Heart right ventricle (tissue), 16 donors: ENCODE results near the gene MTARC2. TPM values are rescaled to one million over a fixed set of nuclear protein-coding genes. Genes with fewer than 3 reads are reported as not detected.

Experiments
- ATAC-seq, 8 donors: fragments of 200-7000 bp; cut with Tn5 transposase; one replicate each; pipeline ENCODE4 v1.9.1; 2020; ENCODE audit warnings: mild to moderate bottlenecking in 8 of 8, moderate library complexity in 8 of 8, moderate number of reproducible peaks in 1 of 8
- DNase-seq, 2 donors: peaks; one replicate each; pipeline ENCODE4 v3.0.0-alpha.2; 2020
- H3K27ac ChIP-seq, 10 donors: fragments of 200-600 bp; sonication (generic) in 2 of 10; one replicate each; pipeline versions ENCODE4 v1.5.0 to v1.8.0; 2020 to 2022; ENCODE audit warnings: mild to moderate bottlenecking in 3 of 10
- H3K27me3 ChIP-seq, 7 donors: fragments of 200-600 bp; one replicate each; pipeline ENCODE4 v1.8.0; 2021 to 2022; ENCODE audit warnings: mild to moderate bottlenecking in 2 of 7
- H3K36me3 ChIP-seq, 9 donors: fragments of 200-600 bp; sonication (generic) in 1 of 9; one replicate each; pipeline versions ENCODE4 v1.5.0 to v1.8.0; 2020 to 2022; ENCODE audit warnings: mild to moderate bottlenecking in 2 of 9
- H3K4me1 ChIP-seq, 9 donors: fragments of 200-600 bp; sonication (generic) in 1 of 9; one replicate each; pipeline versions ENCODE4 v1.5.0 to v1.8.0; 2020 to 2022; ENCODE audit warnings: mild to moderate bottlenecking in 4 of 9
- H3K4me3 ChIP-seq, 10 donors: fragments of 200-600 bp; sonication (generic) in 2 of 10; one replicate each; pipeline versions ENCODE4 v1.5.0 to v1.8.0; 2020 to 2022; ENCODE audit warnings: mild to moderate bottlenecking in 7 of 10, moderate library complexity in 2 of 10
- H3K9me3 ChIP-seq, 11 donors: fragments of 200-600 bp in 10 of 11; sonication (generic) in 2 of 11; one replicate each; pipeline versions ENCODE4 v1.5.0 to v1.8.0; 2013 to 2022; ENCODE audit warnings: mild to moderate bottlenecking in 2 of 11, control low read depth in 1 of 11, moderate library complexity in 1 of 11
- CTCF ChIP-seq, 9 donors: fragments of 200-600 bp; sonication (generic) in 2 of 9; IDR thresholded peaks; one replicate each; pipeline versions ENCODE4 v1.5.0 to v1.8.0; 2021 to 2022; ENCODE audit warnings: antibody characterized with exemption in 9 of 9, mild to moderate bottlenecking in 5 of 9, moderate library complexity in 1 of 9
- WGBS, 2 donors: extraction: QIAGEN DNeasy Blood & Tissue Kit; methylation state at CpG; one replicate each; pipeline ENCODE4 v1.1.7; 2013; ENCODE audit warnings: inconsistent platforms in 1 of 2; 5-methylcytosine and 5-hydroxymethylcytosine counted together
- intact Hi-C, 10 donors: fragments of 100-400 bp; cut with DNase I; formaldehyde crosslinking; loops; one replicate each; pipeline versions ENCODE4 v1.11.1 to v1.14.2; 2022
- polyA plus RNA-seq, 2 donors: library from polyadenylated mRNA; stranded (reverse); fragments of 200-250 nt; gene quantifications; one replicate each; pipeline ENCODE4 v1.2.3, GENCODE V29; 2013
- total RNA-seq, 10 donors: library from RNA; stranded (reverse); fragmentation: NEBNext Ultra II Directional in 3 of 10; extraction: Animal tissue kit (Norgen Biotek cat#: 25700) in 3 of 10; gene quantifications; one replicate each; pipeline versions ENCODE4 v1.2.1 to v1.2.4, GENCODE V29; 2021 to 2023
- donor health status: Arrhythmogenic right ventricular cardiomyopathy.
- donor health status: ischemic (EF 13 %, LVEDD 7.1; RV severe dilation, severe dysfunction).
- donor health status: healthy with polysubstance abuse.
- donor health status: DM: no; HTN: yes; CAD: no.
- donor health status: DM: no; HTN: no; CAD: no.
- donor health status: ischemic (EF 25% LVEDD 6.9; RV normal size, moderate dysfunction).
- donor health status: ischemic (EF 25% LVEDD 5.7; RV mildly dilated, moderate dysfunction).
- donor health status: healthy.
- donor health status: DM: yes; HTN: yes; CAD: no.
- donor health status: Ischemic cardiomyopathy.
- donor health status: ischemic (EF 35%, LVEDD 5.7; RV mildly dilated, moderate dysfunction).
- donor health status: nonischemic (EF 11% LVEDD 7.7; RV severe dilation, severe dysfunction).
- donor health status: DM: yes; HTN: yes; CAD: no.
- donor health status: PGD.
- donor health status: ischemic (EF 29% LVEDD 5.4; RV normal size, mild dysfunction).
- donor health status: nonischemic (EF 23%, LVEDD 6.1; RV moderate dilation, normal function).

MTARC2 gene
- total and polyA plus RNA-seq, 12 donors: 13.0 to 32.3 (median 26.6) TPM

DNA sequence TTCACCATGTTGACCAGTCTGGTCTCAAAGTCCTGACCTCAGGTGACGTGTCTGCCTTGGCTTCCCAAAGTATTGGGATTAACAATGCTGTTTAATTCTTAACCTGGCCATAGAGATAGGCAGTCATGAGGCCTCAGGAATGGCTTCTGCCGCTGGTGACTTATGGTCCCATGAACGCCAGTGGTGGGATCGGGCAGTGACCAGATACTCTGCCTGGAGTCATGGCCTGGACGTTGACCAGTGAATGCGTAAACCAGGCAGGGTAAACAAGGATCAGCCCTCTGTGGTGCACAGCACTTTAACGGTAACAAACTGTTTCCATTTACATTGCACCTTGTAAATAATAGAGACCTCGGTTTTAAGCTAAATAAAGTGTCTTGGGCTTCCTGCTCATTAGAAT, 61.6 kb downstream of the MTARC2 start:
- no peak overlapping the region for H3K27ac ChIP-seq

GRCh38 chr1:220810179-220810653, 62.1 kb downstream of the MTARC2 start:
- Histone ChIP-seq H3K36me3 (peaks cover 0 to 34% (median 0%) of the 10 kb centered on the region in 9 donors), H3K27ac (peak overlapping the region in 2 of 10 donors; percentile 21 to 33), H3K4me3 (peak overlapping the region in 8 of 10 donors; percentile 18 to 42 (median 34)), H3K9me3 (no peaks in the 10 kb centered on the region), H3K27me3 (no peaks in the 10 kb centered on the region), H3K4me1 (peaks cover 4 to 15% (median 12%) of the 10 kb centered on the region in 9 donors)
- WGBS, 2 donors: 27 to 36% methylated on average over 20 of the region's 20 CpGs
- ATAC-seq (peak; percentile 79 to 93 (median 87)), DNase-seq (peak; percentile 79)
- TF ChIP-seq CTCF (IDR thresholded peaks at IDR 0.05): peak; percentile 83 to 96 (median 95)
- intact Hi-C loops: loop anchor here in 5 of 10 donors (1.0 to 10.0 kb wide), 8 partner anchors 62 to 1637 kb away; partner anchors contain the start of gene HLX (in 2 of the 5)

More for the DNA sequence above, 61.6 kb downstream of the MTARC2 start:
- no peak for TF ChIP-seq CTCF (IDR thresholded peaks at IDR 0.05)
- H3K9me3 ChIP-seq: no peaks in the 10 kb centered on the region
- intact Hi-C loops: loop anchor here in 6 of 10 donors (1.0 to 10.0 kb wide), 9 partner anchors 63 to 1638 kb away; partner anchors contain the start of gene HLX (in 2 of the 6)
- peaks cover 4 to 15% (median 12%) of the 10 kb centered on the region in 9 donors for H3K4me1 ChIP-seq
- WGBS, 2 donors: 85 to 89% methylated on average over 8 of the region's 8 CpGs
- H3K27me3 ChIP-seq: no peaks in the 10 kb centered on the region
- H3K4me3 ChIP-seq: no peak overlapping the region
- DNase-seq (no peak), ATAC-seq (no peak)
- peaks cover 0 to 39% (median 0%) of the 10 kb centered on the region in 9 donors for H3K36me3 ChIP-seq

GRCh38 chr1:220810963-220811362, 62.8 kb downstream of the MTARC2 start:
- DNase-seq (no peak), ATAC-seq (peak in 6 of 8 donors; percentile 41 to 78 (median 54))
- Histone ChIP-seq H3K4me1 (peaks cover 4 to 15% (median 12%) of the 10 kb centered on the region in 9 donors), H3K36me3 (peaks cover 0 to 26% (median 0%) of the 10 kb centered on the region in 9 donors), H3K27me3 (no peaks in the 10 kb centered on the region), H3K27ac (peak overlapping the region in 2 of 10 donors; percentile 21 to 33), H3K4me3 (no peak overlapping the region), H3K9me3 (no peaks in the 10 kb centered on the region)
- intact Hi-C loops: loop anchor here in 5 of 10 donors (1.0 to 10.0 kb wide), 8 partner anchors 61 to 1636 kb away; partner anchors contain the start of gene HLX (in 2 of the 5)
- 49 to 74% methylated on average over 2 of the region's 2 CpGs for WGBS, 2 donors
- peak in 2 of 9 donors; percentile 21 to 30 for TF ChIP-seq CTCF (IDR thresholded peaks at IDR 0.05)

GRCh38 chr1:220811695-220812094, 63.6 kb downstream of the MTARC2 start:
- DNase-seq: no peak
- TF ChIP-seq CTCF (IDR thresholded peaks at IDR 0.05): no peak
- H3K4me1 ChIP-seq: peaks cover 4 to 15% (median 12%) of the 10 kb centered on the region in 9 donors
- no peaks in the 10 kb centered on the region for H3K9me3 ChIP-seq
- no peak for ATAC-seq
- WGBS, 2 donors: 92 to 96% methylated on average over 5 of the region's 5 CpGs
- H3K27me3 ChIP-seq: no peaks in the 10 kb centered on the region
- peaks cover 0 to 21% (median 0%) of the 10 kb centered on the region in 9 donors for H3K36me3 ChIP-seq
- no peak overlapping the region for H3K27ac ChIP-seq
- no peak overlapping the region for H3K4me3 ChIP-seq
- intact Hi-C loops: loop anchor here in 5 of 10 donors (2.0 to 10.0 kb wide), 7 partner anchors 61 to 1636 kb away; partner anchors contain the start of gene HLX (in 2 of the 5)
